ENCODE data around the gene WIPF2.
A peak's percentile ranks its signal among the peaks of the same experiment; 100 is the strongest.
"Not testable (repeated sequence)": the region's sequence is repeated elsewhere in the genome, so short reads cannot be mapped to it uniquely, and the experiment has no call there.

Gene WIPF2

GRCh38 chr17:40303708-40304551 lies 84.8 kb downstream of the WIPF2 start:
- no peak overlapping the region for H3K4me3 ChIP-seq (ENCODE audit: control insufficient read depth, low read depth, low read length)
- TF ChIP-seq CTCF (IDR thresholded peaks at IDR 0.05; ENCODE audit: control insufficient read depth, insufficient read depth, low read depth, low read length, missing control alignments), result no peak
- DNase-seq (ENCODE audit: low read depth), result no peak

GRCh38 chr17:40304552-40304863 lies 85.4 kb downstream of the WIPF2 start:
- DNase-seq (ENCODE audit: low read depth); H3K4me3 ChIP-seq (ENCODE audit: control insufficient read depth, low read depth, low read length): not testable (repeated sequence)

GRCh38 chr17:40304866-40305265 lies 85.8 kb downstream of the WIPF2 start:
- not testable (repeated sequence) for DNase-seq (ENCODE audit: low read depth); H3K4me3 ChIP-seq (ENCODE audit: control insufficient read depth, low read depth, low read length)

GRCh38 chr17:40306395-40306794 lies 87.3 kb downstream of the WIPF2 start:
- TF ChIP-seq CTCF (IDR thresholded peaks at IDR 0.05; ENCODE audit: control insufficient read depth, insufficient read depth, low read depth, low read length, missing control alignments), result no peak
- no peak for DNase-seq (ENCODE audit: low read depth)
- no peak overlapping the region for H3K4me3 ChIP-seq (ENCODE audit: control insufficient read depth, low read depth, low read length)

GRCh38 chr17:40307001-40307730 lies 88.1 kb downstream of the WIPF2 start:
- no peak for TF ChIP-seq CTCF (IDR thresholded peaks at IDR 0.05; ENCODE audit: control insufficient read depth, insufficient read depth, low read depth, low read length, missing control alignments)
- no peak overlapping the region for H3K4me3 ChIP-seq (ENCODE audit: control insufficient read depth, low read depth, low read length)
- DNase-seq (ENCODE audit: low read depth), result no peak

GRCh38 chr17:40307740-40308239 lies 88.7 kb downstream of the WIPF2 start:
- no peak for TF ChIP-seq CTCF (IDR thresholded peaks at IDR 0.05; ENCODE audit: control insufficient read depth, insufficient read depth, low read depth, low read length, missing control alignments)
- no peak overlapping the region for H3K4me3 ChIP-seq (ENCODE audit: control insufficient read depth, low read depth, low read length)
- no peak for DNase-seq (ENCODE audit: low read depth)

GRCh38 chr17:40309031-40309948 lies 90.2 kb downstream of the WIPF2 start, which contains the start of gene RARA:
Gene RARA (plus strand): TSS chr17:40309180. CDS start chr17:40331219, 22,039 bp downstream.
- peak within 1 kb of the TSS; percentile 24 for H3K4me3 ChIP-seq (ENCODE audit: control insufficient read depth, low read depth, low read length)
- no peak for TF ChIP-seq CTCF (IDR thresholded peaks at IDR 0.05; ENCODE audit: control insufficient read depth, insufficient read depth, low read depth, low read length, missing control alignments)
- no peak for DNase-seq (ENCODE audit: low read depth)
